Epithelial cell of prostate (primary cell): Measurements from ENCODE around the gene PRELID3B.

Source experiments
- DNase-seq: peaks from one replicate; pipeline ENCODE4 v3.0.0-alpha.2; 2011; ENCODE audit warnings: low read depth, low spot score
- H3K27ac ChIP-seq: fragments of 450-650 bp; 2 replicates; pipeline ENCODE4 v1.5.1; 2017; ENCODE audit warnings: mild to moderate bottlenecking

PRELID3B gene

DNA sequence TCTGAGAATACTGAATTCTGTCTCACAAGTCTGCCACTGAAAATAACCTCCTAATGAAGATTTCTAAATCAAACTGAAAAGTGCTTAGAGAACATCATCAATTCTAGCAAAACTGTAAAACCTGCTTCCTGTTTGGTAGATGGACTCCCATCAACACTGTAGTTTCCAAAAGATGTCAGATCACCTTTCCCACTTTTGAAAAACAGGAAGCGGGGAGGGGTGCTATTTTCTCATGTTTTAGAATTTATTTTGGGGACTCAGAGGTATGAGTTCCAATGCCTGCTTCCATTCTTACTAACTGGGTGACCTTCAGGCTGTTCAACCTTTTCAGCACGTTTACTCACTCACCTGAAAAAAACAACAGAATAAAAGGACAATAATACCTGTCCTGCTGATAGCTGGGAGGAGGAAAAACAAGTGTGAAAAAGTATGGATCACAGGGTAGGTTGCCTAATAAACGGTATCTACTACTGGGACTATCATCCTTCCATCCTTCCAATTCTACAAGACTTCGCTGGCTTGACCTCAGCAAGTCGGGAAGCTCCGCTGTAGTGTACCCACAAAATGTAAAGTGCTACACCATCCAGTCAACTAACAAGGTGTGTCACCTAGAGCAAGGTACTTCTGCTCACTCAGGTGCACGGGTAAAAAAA lies 11.5 kb downstream of the PRELID3B start:
- H3K27ac ChIP-seq = peak overlapping the region; percentile 79
- no peak for DNase-seq

GRCh38 chr20:59028812-59029211 lies 13.8 kb downstream of the PRELID3B start:
- peak overlapping the region; percentile 22 for H3K27ac ChIP-seq
- no peak for DNase-seq

DNA sequence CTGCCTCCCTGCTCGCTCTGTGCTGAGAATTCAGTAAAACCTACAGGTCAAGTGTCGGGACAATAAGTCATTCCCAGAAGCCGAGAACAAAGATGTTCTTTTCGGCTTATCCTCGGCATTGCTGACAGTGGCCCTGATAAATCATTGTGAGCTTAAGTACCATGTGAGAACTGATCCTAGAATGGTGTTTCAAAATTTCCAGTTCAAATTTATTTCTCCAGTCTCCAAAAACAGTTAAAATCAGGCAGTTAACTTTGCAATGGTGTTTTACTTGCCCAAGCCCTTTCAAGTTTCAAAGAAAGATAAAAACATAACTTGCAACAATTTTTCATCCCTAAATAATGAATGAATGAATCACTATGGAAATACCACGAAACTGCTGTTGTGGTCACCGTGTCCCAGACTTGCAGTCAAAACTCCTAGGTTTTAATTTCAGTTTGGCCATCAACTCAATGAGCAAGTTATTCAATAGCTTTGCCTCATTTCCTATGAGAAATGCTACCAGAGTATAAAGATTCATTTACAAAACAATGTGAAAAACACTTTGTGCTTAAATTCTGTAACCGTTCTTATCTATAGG lies 14.8 kb downstream of the PRELID3B start:
- no peak for DNase-seq
- no peak overlapping the region for H3K27ac ChIP-seq

DNA sequence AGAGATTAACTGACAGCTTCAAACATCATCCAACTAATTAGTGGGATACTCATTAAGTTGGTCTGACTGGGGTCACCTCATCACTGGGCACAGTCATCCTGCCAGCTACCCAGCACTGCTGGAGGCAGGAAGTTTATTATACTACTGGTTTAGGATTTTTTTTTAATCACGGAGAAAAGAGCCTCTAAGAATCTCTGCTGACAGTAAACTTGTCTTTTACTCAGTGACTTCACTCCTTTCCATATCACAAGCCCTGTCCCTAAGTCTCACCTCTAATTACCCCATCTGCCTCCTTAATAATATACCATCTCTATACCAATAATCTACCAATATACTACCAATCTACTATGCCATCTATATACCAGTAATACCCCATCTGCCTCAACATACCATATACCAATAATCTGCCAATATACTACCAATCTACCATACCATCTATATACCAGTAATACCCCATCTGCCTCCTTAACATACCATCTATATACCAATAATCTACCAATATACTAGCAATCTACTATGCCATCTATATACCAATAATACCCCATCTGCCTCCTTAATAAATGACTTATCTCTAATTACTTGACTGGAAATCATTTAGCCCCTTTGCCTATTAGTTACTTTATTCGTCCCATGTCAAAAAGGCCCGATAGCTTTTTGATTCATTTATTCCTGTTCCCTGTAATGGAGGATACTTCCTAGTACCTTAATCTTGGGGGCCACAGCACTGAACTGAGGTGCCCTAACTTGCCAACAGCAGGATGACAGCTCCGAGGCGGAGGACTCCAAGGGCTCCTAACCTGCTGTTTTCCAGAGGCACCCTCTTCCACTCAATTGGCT lies 15.5 kb downstream of the PRELID3B start:
- no peak for DNase-seq

GRCh38 chr20:59025511-59025910 lies 17.1 kb downstream of the PRELID3B start:
- H3K27ac ChIP-seq = no peak overlapping the region
- DNase-seq = no peak

More for the DNA sequence above, 15.5 kb downstream of the PRELID3B start:
- no peak overlapping the region for H3K27ac ChIP-seq

GRCh38 chr20:59025086-59025485 lies 17.5 kb downstream of the PRELID3B start:
- no peak for DNase-seq
- H3K27ac ChIP-seq = no peak overlapping the region

DNA sequence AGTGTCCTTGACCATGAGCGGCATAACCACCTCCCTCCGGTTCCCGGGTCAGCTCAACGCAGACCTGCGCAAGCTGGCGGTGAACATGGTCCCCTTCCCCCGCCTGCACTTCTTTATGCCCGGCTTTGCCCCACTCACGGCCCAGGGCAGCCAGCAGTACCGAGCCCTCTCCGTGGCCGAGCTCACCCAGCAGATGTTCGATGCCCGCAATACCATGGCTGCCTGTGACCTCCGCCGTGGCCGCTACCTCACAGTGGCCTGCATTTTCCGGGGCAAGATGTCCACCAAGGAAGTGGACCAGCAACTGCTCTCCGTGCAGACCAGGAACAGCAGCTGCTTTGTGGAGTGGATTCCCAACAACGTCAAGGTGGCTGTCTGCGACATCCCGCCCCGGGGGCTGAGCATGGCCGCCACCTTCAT lies 18.5 kb downstream of the PRELID3B start:
- H3K27ac ChIP-seq = no peak overlapping the region
- DNase-seq = no peak

DNA sequence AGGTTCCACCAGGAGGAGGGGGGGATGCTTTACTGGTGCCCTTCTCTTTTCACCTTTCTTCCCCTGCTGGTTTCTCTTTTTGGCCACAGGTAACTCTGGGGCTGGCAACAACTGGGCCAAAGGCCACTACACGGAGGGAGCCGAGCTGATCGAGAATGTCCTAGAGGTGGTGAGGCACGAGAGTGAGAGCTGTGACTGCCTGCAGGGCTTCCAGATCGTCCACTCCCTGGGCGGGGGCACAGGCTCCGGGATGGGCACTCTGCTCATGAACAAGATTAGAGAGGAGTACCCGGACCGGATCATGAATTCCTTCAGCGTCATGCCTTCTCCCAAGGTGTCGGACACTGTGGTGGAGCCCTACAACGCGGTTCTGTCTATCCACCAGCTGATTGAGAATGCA lies 19.0 kb downstream of the PRELID3B start:
- no peak for DNase-seq
- no peak overlapping the region for H3K27ac ChIP-seq

- no peak for DNase-seq
- no peak overlapping the region for H3K27ac ChIP-seq
Measured at GRCh38 chr20:59022754-59023153, 19.8 kb downstream of the PRELID3B start.

DNA sequence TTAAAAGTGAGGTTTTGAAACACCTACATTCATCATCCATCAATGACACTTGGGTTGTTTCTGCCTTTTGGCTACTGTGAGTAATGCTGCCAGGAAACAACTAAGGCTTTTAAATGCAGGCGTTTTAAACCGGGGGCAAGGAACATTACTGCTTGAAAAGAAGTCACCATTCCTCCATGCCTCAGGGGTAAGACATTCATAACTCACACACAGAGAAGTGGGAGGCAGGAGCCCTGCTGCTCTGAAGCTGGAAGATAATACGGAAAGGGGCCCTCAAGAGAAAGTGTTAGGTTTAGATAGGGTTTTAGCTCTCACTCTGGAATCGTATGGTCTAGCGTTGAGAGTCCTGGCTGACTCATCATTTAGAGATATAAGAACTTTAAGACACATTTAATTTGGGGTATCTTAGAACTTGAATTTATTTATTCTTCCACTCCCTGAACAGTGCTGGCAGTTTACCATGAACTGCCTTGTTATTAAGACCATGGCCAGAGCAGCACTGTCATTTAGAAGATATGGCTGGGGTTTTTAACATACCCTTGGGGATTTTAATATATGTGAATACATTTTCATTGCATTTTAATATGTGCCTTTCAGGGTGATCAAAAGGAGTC lies 21.5 kb downstream of the PRELID3B start:
- H3K27ac ChIP-seq = peak overlapping the region; percentile 43
- peak; percentile 27 for DNase-seq

- DNase-seq = no peak
Measured at GRCh38 chr20:59019217-59019616, 23.4 kb downstream of the PRELID3B start, which contains the start of gene TUBB1. TSS of gene TUBB1 (plus strand) at chr20:59019429. CDS start at chr20:59019523, 94 bp downstream.

DNA sequence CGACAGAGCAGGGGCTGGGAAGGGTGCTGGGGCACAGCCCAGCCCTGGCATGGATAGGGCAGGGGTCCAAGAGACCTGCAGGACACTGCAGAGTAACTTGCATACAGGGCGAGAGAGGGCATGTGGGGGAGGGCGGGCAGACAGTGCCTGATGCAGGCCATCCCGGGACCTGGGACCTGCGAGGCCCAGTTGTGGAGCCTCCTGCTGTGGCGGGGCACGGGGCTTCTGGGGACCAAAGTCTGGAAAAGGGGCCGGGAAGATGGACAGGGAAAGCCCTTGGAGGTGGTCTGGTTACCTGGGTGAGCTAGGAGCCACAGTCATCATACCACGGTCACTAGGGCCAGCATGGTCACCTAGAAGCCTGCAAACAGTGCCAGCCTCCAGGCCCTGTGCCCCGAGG lies 23.8 kb downstream of the PRELID3B start:
- no peak for DNase-seq
- H3K27ac ChIP-seq = no peak overlapping the region

More at GRCh38 chr20:59019217-59019616, 23.4 kb downstream of the PRELID3B start, which contains the start of gene TUBB1:
- H3K27ac ChIP-seq = no peak within 1 kb of the TSS

GRCh38 chr20:59017493-59018231 lies 24.9 kb downstream of the PRELID3B start:
- no peak for DNase-seq
- H3K27ac ChIP-seq = no peak overlapping the region

- peak overlapping the region; percentile 26 for H3K27ac ChIP-seq
- DNase-seq = no peak
Measured at GRCh38 chr20:59016795-59017492, 25.6 kb downstream of the PRELID3B start.

DNA sequence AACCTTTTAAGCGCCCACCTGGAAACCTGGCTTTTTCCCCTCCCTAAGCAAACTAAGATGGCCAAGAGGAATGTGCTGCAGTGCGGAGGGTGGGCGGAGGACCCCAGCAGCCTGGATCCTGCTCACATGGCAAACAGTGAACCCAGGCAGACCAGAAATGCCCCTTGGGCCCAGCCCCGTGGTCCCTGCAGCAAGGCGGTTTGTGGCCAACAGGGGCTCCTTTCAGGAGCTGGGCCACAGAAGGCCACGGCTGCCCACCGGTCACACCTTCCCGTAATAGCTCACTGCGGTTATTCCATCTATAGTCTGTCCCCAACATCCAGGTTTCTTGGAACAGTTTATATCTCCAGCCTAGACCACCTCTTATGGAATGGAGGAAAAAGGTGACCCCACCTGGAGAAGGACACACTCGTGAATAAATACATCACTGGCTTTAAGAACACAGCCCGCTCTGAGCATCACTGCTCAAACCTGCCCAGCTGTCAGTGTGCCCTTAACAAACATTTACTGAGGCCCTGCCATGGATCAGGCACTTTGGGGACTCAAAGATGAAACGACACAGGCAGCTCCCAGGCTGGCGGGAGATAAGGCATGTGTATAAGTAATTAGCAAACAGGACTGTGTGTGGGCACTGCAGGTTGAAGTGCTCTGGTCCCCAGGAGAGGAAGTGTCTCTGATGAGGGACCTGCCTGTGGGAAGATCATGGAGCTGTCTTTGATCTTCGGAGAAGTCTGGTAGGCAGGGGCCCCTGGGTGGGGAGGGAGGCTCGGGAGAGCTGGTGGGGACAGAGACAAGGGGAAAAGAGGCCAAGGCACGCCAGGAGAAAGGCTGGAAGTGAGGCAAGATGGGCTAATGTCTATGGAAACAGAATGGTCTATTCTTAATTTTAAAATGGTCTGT lies 26.5 kb downstream of the PRELID3B start:
- no peak for DNase-seq
- peak overlapping the region; percentile 26 for H3K27ac ChIP-seq

- DNase-seq = no peak
- H3K27ac ChIP-seq = no peak overlapping the region
Measured at GRCh38 chr20:59015411-59015810, 27.2 kb downstream of the PRELID3B start.

- no peak for DNase-seq
- no peak overlapping the region for H3K27ac ChIP-seq
Measured at GRCh38 chr20:59014680-59015389, 27.8 kb downstream of the PRELID3B start.
